ENCODE data around the gene GTPBP6. TPM values are rescaled to one million over a fixed set of nuclear protein-coding genes. Genes with fewer than 3 reads are reported as not detected.

GTPBP6 gene
- total and polyA plus RNA-seq, 7 donors: 22.4 to 65.8 (median 36.0) TPM

DNA sequence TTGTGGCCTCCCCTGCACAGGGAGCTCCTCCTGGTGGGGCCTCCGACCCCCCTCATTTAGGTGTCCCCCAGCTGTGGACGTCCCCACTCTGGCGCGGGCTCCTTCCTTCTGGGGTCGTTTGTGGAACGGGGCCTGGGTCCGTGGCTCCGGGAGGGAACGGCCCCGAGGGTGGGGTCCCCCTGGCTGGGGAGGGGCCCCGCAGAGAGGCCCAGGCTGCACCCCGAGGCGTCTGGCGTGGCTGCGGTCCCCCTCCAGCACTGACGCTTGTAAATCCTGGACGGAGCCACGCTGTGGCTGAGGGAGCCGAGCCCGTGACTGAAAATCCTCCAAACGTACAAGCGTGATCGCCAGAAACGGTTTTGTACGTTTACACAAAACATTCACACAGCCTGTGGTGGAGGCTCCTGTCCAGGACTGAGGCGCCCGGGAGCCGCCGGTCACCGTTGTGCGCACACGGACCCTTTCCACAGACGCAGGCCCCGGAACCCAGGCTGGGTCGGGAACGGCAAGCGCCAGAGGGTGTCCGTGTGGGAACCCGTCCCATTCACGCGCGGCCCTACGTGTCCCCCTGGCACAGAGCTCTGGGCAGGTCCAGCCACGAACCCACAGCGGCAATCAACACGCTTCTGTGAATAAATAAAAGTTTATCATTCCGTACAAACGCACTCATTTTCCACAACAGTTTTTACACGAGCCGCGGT, 15.2 kb upstream of the GTPBP6 start:
- Histone ChIP-seq H3K27me3 (peaks cover 10 to 31% (median 21%) of the 10 kb centered on the region in 3 donors), H3K36me3 (peaks cover 0 to 6% (median 0%) of the 10 kb centered on the region in 4 donors), H3K9me3 (no peaks in the 10 kb centered on the region), H3K27ac (no peak overlapping the region), H3K4me3 (no peak overlapping the region), H3K4me1 (peaks cover 0 to 14% (median 11%) of the 10 kb centered on the region in 4 donors)
- intact Hi-C loops (cut with DNase I): no loop called here
- 93% methylated on average over 51 of the region's 51 CpGs for WGBS, 2 donors
- peak; percentile 45 for DNase-seq
- TF ChIP-seq POLR2AphosphoS5 (IDR thresholded peaks at IDR 0.05) (no peak), EP300 (IDR thresholded peaks at IDR 0.05) (no peak), POLR2A (IDR thresholded peaks at IDR 0.05) (no peak)
- TF ChIP-seq, protein P1, sequence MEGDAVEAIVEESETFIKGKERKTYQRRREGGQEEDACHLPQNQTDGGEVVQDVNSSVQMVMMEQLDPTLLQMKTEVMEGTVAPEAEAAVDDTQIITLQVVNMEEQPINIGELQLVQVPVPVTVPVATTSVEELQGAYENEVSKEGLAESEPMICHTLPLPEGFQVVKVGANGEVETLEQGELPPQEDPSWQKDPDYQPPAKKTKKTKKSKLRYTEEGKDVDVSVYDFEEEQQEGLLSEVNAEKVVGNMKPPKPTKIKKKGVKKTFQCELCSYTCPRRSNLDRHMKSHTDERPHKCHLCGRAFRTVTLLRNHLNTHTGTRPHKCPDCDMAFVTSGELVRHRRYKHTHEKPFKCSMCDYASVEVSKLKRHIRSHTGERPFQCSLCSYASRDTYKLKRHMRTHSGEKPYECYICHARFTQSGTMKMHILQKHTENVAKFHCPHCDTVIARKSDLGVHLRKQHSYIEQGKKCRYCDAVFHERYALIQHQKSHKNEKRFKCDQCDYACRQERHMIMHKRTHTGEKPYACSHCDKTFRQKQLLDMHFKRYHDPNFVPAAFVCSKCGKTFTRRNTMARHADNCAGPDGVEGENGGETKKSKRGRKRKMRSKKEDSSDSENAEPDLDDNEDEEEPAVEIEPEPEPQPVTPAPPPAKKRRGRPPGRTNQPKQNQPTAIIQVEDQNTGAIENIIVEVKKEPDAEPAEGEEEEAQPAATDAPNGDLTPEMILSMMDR (IDR thresholded peaks at IDR 0.05): no peak

DNA sequence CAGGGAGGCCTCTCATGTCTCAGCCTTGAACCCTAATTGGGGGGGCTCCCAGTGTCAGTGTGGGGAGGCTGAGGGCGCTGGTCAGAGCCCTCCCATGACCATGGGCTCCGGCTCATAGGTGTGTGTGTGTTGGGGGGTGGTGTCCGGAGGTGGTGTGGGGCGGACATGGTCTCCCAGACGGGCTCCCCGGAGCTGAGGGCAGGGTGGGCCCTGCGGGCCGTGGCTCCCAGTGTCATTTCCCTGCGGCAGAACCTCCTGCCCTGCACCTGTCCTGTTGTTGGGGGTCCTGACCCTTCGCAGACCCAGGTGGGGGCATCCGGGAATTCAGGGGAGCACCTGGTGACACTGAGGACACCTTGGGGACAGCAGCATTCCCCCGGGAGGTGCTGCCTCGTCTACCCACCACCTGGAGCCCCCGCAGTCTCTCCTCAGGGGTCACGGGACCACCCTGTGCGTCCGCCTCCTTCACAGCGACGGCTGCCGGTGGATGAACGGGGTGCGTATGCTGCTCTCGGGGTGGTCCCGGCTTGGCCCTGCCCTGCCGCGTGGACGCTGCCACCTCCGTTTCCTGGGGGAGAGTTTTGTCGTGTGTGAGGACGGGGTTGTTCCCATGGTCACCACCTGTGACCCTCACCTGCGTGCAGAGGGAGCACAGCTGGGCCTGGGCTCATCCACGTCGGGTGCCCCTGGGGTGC, 14.5 kb upstream of the GTPBP6 start:
- peak; percentile 53 for DNase-seq
- peaks cover 0 to 6% (median 0%) of the 10 kb centered on the region in 4 donors for H3K36me3 ChIP-seq
- TF ChIP-seq EP300 (IDR thresholded peaks at IDR 0.05) (no peak), POLR2A (IDR thresholded peaks at IDR 0.05) (no peak), POLR2AphosphoS5 (IDR thresholded peaks at IDR 0.05) (no peak)
- TF ChIP-seq, protein P1 (IDR thresholded peaks at IDR 0.05): no peak

DNA sequence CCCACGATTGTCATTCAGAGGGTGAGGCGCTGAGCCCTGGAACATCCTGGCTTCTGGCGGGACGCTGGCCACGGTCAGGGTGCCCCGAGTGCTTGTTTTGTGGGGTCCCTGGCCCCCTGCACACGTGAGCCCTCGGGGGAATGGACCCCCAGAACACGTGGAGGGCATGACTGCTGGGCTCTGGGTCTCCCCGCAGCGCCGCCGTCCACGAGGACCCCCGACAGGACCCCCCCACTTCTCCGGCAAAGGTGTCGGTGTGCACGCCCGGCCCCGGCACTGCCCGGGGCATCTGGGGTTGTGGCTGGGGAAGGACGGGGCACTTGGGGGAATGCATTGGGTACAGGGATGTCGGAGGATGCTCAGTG, 13.9 kb upstream of the GTPBP6 start:
- Histone ChIP-seq H3K9me3 (no peaks in the 10 kb centered on the region), H3K27me3 (peaks cover 10 to 35% (median 21%) of the 10 kb centered on the region in 3 donors), H3K36me3 (peaks cover 0 to 6% (median 0%) of the 10 kb centered on the region in 4 donors), H3K4me3 (no peak overlapping the region), H3K27ac (no peak overlapping the region), H3K4me1 (peaks cover 0 to 14% (median 11%) of the 10 kb centered on the region in 4 donors)
- intact Hi-C loops (cut with DNase I): no loop called here
- DNase-seq: peak; percentile 42
- TF ChIP-seq, protein P1 (IDR thresholded peaks at IDR 0.05): no peak
- TF ChIP-seq POLR2A (IDR thresholded peaks at IDR 0.05) (no peak), POLR2AphosphoS5 (IDR thresholded peaks at IDR 0.05) (no peak), EP300 (IDR thresholded peaks at IDR 0.05) (no peak)
- 92 to 95% methylated on average over 23 of the region's 23 CpGs for WGBS, 2 donors

More for the DNA sequence above, 14.5 kb upstream of the GTPBP6 start:
- Histone ChIP-seq H3K27ac (no peak overlapping the region), H3K4me3 (no peak overlapping the region), H3K4me1 (peaks cover 0 to 14% (median 11%) of the 10 kb centered on the region in 4 donors), H3K27me3 (peaks cover 10 to 31% (median 21%) of the 10 kb centered on the region in 3 donors), H3K9me3 (no peaks in the 10 kb centered on the region)
- intact Hi-C loops (cut with DNase I): no loop called here
- 95 to 96% methylated on average over 33 of the region's 33 CpGs for WGBS, 2 donors

DNA sequence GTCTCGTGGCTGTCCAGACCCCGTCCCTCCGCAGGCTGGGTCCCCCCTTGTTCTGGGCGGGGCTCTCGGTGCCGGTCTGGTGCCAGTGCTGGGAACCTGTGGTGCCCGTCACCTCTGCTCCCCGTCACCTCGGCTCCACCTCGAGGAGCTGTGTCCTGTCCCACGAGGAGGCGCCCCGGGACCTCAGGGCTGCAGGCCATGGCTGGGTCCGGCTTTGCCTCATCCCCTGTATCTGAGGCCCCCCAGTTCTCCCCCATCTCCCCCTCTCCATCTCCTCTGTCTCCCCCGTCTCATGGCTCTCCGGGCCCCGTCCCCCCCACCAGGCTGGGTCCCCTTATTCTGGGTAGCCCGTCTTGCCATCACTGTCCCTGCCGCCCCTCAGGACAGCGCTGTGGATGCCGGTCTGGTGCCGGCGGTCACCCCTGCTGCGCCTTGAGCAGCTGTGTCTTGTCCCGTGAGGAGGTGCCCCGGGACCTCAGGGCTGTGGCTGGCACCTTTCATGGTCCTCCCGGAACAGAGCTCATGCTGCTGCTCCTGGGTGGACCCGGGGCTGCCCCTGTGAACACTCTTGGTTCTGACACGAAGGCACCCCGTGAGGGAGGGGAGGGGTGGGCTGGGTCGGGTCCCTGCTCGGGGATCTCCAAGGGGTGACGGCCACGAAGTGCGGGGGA, 13.4 kb upstream of the GTPBP6 start:
- H3K36me3 ChIP-seq: peaks cover 0 to 6% (median 0%) of the 10 kb centered on the region in 4 donors
- intact Hi-C loops (cut with DNase I): no loop called here
- DNase-seq: no peak
- TF ChIP-seq, protein P1 (IDR thresholded peaks at IDR 0.05): no peak
- TF ChIP-seq POLR2AphosphoS5 (IDR thresholded peaks at IDR 0.05): no peak
- no peak for TF ChIP-seq EP300 (IDR thresholded peaks at IDR 0.05)
- no peak for TF ChIP-seq POLR2A (IDR thresholded peaks at IDR 0.05)
- H3K4me3 ChIP-seq: peak overlapping the region in 1 of 4 donors; percentile 32
- H3K4me1 ChIP-seq: peaks cover 0 to 14% (median 11%) of the 10 kb centered on the region in 4 donors
- no peak overlapping the region for H3K27ac ChIP-seq
- no peaks in the 10 kb centered on the region for H3K9me3 ChIP-seq
- peaks cover 10 to 38% (median 21%) of the 10 kb centered on the region in 3 donors for H3K27me3 ChIP-seq
- WGBS, 2 donors: 55 to 59% methylated on average over 35 of the region's 35 CpGs
